Esophagus squamous epithelium (tissue), 5 donors: ENCODE data around the gene KRT37. TPM values are rescaled to one million over a fixed set of nuclear protein-coding genes. Genes with fewer than 3 reads are reported as not detected.

Experiments used
- DNase-seq: peaks from one replicate; lab custom pipeline; 2025; lab: John Stamatoyannopoulos, UW
- H3K27ac ChIP-seq, 4 donors: fragments of 200-600 bp; sonication (generic); one replicate each; pipeline ENCODE4 v1.5.1; 2016 to 2019; ENCODE audit warnings: mild to moderate bottlenecking in 1 of 4
- H3K27me3 ChIP-seq, 4 donors: fragments of 200-600 bp; sonication (generic); 1 replicate in 3 of 4; 2 replicates in 1 of 4; pipeline versions ENCODE4 v1.5.1 to v1.6.0; 2017 to 2021; ENCODE audit warnings: antibody characterized with exemption in 1 of 4
- H3K36me3 ChIP-seq, 3 donors: fragments of 200-600 bp; sonication (generic); one replicate each; pipeline ENCODE4 v1.5.1; 2016 to 2019
- H3K4me1 ChIP-seq, 3 donors: fragments of 200-600 bp; sonication (generic); one replicate each; pipeline ENCODE4 v1.5.1; 2017 to 2019
- H3K4me3 ChIP-seq, 4 donors: fragments of 200-600 bp; sonication (generic); 1 replicate in 3 of 4; 2 replicates in 1 of 4; pipeline ENCODE4 v1.5.1; 2016 to 2019; ENCODE audit warnings: mild to moderate bottlenecking in 2 of 4, moderate library complexity in 1 of 4
- H3K9me3 ChIP-seq, 3 donors: fragments of 200-600 bp; sonication (generic); one replicate each; pipeline ENCODE4 v1.5.1; 2016 to 2019
- POLR2A ChIP-seq, 4 donors: fragments of 450-650 bp; IDR thresholded peaks; one replicate each; pipeline ENCODE4 v1.6.1; 2017; ENCODE audit warnings: antibody characterized with exemption in 4 of 4, mild to moderate bottlenecking in 4 of 4, moderate library complexity in 3 of 4
- WGBS, 2 donors: methylation state at CpG; one replicate each; pipeline ENCODE4 v1.1.5; 2018; 5-methylcytosine and 5-hydroxymethylcytosine counted together
- intact Hi-C: fragments of 100-400 bp; cut with DNase I; formaldehyde crosslinking; loops from one replicate; pipeline ENCODE4 v1.15.0; 2022
- total RNA-seq, 4 donors: library from RNA; depleted of rRNA; stranded (reverse); fragments of >200 nt; gene quantifications; one replicate each; pipeline ENCODE4 v1.1.0, GENCODE V29; 2016
- TF ChIP-seq, protein P1 (sequence below), 6 experiments: fragments of 450-650 bp in 4 of 6; fragments of 200-600 bp in 2 of 6; sonication (generic) in 2 of 6; IDR thresholded peaks; one replicate each; pipeline ENCODE4 v1.5.1; 2016 to 2019; ENCODE audit warnings: antibody characterized with exemption in 6 of 6, mild to moderate bottlenecking in 4 of 6, moderate library complexity in 4 of 6
- donor health status: DM: yes; HTN: yes; CAD: no.

Gene KRT37
- total RNA-seq, 4 donors from 2014 or later: not detected

DNA sequence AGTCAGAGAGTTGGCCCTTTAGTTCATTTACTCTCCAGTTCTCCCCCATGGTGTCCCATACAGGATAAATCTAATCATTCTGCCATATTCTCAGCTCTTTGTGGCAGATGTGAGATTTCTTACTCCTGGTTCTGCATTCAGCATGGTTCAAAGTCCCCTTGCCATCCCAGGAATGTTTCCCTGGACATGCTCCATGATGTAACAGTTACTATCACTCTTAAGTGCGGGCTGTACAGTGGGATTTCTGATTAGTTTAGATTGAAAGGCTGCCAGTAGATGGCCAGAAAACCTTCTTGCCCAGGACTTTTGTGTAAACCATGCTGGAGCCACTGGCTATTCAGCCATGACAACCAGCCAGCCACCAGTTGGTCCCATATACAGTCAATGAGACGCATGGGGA lies 10.4 kb downstream of the KRT37 start:
- no peak for DNase-seq
- intact Hi-C loops: no loop called here
- peaks cover 5 to 31% (median 17%) of the 10 kb centered on the region in 3 donors for H3K4me1 ChIP-seq
- no peak overlapping the region for H3K4me3 ChIP-seq
- H3K9me3 ChIP-seq: no peaks in the 10 kb centered on the region
- H3K36me3 ChIP-seq: no peaks in the 10 kb centered on the region
- WGBS, 2 donors: 75 to 89% methylated on average over 1 to 2 of the region's 2 CpGs
- TF ChIP-seq POLR2A (IDR thresholded peaks at IDR 0.05): no peak
- TF ChIP-seq, protein P1, sequence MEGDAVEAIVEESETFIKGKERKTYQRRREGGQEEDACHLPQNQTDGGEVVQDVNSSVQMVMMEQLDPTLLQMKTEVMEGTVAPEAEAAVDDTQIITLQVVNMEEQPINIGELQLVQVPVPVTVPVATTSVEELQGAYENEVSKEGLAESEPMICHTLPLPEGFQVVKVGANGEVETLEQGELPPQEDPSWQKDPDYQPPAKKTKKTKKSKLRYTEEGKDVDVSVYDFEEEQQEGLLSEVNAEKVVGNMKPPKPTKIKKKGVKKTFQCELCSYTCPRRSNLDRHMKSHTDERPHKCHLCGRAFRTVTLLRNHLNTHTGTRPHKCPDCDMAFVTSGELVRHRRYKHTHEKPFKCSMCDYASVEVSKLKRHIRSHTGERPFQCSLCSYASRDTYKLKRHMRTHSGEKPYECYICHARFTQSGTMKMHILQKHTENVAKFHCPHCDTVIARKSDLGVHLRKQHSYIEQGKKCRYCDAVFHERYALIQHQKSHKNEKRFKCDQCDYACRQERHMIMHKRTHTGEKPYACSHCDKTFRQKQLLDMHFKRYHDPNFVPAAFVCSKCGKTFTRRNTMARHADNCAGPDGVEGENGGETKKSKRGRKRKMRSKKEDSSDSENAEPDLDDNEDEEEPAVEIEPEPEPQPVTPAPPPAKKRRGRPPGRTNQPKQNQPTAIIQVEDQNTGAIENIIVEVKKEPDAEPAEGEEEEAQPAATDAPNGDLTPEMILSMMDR (IDR thresholded peaks at IDR 0.05): no peak
- no peaks in the 10 kb centered on the region for H3K27me3 ChIP-seq
- H3K27ac ChIP-seq: no peak overlapping the region

DNA sequence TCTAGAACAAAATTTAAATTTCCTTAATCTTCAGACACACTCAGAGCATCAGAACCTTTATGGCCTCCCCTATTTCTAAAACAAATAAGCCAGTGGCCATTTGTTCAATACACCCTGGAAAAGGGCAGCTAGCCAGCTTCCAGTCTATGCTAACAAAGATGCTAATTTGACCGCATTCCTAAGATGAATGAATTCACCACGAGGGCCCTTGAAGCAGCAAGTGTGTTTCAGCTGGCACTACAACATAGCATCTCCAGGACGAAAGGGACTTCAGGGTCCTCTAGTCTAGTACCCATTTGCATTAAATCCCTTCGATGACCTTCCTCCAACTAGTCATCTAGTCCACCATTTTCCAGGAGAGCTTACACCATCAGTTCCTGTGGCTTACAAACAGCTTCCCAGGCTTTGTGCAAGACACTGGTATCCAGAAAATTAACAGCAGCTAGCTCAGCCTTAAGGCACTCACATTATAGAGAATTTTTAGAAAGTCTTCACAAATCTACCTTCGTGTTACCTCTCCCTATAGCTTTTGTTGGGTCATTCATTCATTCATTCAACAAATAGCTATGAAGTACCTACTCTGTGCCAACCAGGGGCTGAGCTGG lies 10.9 kb downstream of the KRT37 start:
- no peak for TF ChIP-seq POLR2A (IDR thresholded peaks at IDR 0.05)
- TF ChIP-seq, protein P1 (IDR thresholded peaks at IDR 0.05): no peak

DNA sequence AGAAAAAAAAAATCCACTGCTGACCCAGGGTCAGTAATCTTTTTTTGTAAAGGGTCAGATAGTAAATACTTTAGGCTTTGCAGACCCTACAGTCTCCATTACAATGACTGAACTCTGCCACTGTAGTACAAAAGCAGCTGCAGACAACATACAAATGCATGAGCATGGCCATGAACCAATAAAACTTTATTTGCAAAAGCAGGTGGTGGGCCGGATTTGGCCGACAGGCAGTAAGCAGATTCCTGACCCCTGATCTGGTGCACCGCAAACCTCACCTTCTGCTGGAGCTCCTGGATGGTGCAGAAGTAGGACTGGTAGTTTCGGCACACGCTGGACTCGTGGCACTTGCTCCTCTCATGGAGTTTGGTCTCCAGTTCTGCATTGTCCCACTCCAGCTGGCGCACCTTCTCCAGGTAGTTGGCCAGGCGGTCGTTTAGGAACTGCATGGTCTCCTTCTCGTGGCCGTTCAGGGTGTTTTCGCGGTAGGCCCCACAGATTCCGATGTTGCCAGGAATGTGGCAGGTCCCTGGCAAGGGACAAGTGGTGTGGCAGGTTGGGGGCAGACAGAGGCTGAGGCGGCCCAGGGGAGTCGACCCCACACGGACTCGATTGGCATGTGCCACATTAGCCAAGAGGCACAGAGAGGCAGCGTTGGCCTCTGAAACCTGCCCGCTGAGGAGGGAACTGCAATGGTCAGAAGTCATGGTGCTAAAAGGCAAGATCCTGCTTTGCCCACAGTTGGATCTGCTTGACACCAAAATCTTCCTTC lies 13.1 kb downstream of the KRT37 start:
- H3K4me1 ChIP-seq: peaks cover 0 to 9% (median 0%) of the 10 kb centered on the region in 3 donors
- DNase-seq: no peak
- H3K27me3 ChIP-seq: no peaks in the 10 kb centered on the region
- intact Hi-C loops: no loop called here
- no peak overlapping the region for H3K4me3 ChIP-seq
- H3K27ac ChIP-seq: no peak overlapping the region
- no peaks in the 10 kb centered on the region for H3K36me3 ChIP-seq
- 93 to 99% methylated on average over 5 to 12 of the region's 20 CpGs for WGBS, 2 donors
- no peak for TF ChIP-seq POLR2A (IDR thresholded peaks at IDR 0.05)
- TF ChIP-seq, protein P1 (IDR thresholded peaks at IDR 0.05): no peak
- H3K9me3 ChIP-seq: no peaks in the 10 kb centered on the region

More for the DNA sequence above, 10.9 kb downstream of the KRT37 start:
- Histone ChIP-seq H3K4me1 (peaks cover 4 to 26% (median 12%) of the 10 kb centered on the region in 3 donors), H3K36me3 (no peaks in the 10 kb centered on the region), H3K27me3 (no peaks in the 10 kb centered on the region), H3K9me3 (no peaks in the 10 kb centered on the region), H3K4me3 (no peak overlapping the region), H3K27ac (no peak overlapping the region)
- WGBS, 2 donors: 67 to 75% methylated on average over 5 of the region's 5 CpGs
- intact Hi-C loops: no loop called here
- DNase-seq: no peak

DNA sequence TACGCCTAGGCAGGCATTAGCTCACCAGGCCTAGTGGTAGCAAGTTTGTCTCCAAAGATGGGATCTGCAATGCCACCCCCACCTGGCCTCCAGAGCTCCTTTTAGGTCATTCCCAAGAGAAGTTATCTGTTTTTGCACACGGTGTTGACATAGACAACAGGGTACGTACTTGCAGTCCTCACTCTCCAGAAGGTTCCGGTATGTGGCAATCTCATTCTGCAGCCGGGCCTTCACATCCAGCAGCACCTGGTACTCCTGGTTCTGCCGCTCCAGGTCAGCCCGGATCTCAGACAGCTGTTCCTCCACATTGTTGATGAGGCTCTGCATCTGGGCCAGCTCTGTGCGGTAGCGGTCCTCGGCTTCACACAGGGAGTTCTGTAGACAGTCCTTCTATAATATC lies 17.2 kb downstream of the KRT37 start:
- Histone ChIP-seq H3K27ac (no peak overlapping the region), H3K36me3 (no peaks in the 10 kb centered on the region), H3K9me3 (no peaks in the 10 kb centered on the region), H3K27me3 (no peaks in the 10 kb centered on the region), H3K4me1 (peaks cover 25 to 46% (median 26%) of the 10 kb centered on the region in 3 donors), H3K4me3 (no peak overlapping the region)
- TF ChIP-seq POLR2A (IDR thresholded peaks at IDR 0.05): no peak
- TF ChIP-seq, protein P1 (IDR thresholded peaks at IDR 0.05): no peak
- no peak for DNase-seq
- intact Hi-C loops: no loop called here
- 88 to 89% methylated on average over 7 to 10 of the region's 10 CpGs for WGBS, 2 donors

DNA sequence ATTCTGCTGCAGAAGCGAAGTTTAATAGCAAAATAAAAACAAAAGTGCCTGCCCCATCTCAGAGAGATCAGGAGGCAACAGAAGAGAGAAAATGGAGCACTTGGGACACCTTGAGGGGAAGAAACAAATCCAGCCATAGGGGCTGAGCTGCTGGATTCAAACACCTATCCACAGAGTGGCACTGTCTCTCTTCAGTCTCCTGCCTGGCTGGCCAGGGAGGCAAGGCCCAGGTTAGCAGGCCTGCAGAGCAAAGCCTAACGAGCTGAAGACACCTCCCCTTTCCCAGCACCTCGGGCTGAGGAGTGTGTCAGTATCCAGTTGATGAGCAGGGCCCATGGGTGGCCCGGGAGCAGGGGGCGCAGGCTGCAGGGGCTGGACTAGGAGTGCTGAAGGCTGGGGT lies 18.2 kb downstream of the KRT37 start:
- no peaks in the 10 kb centered on the region for H3K9me3 ChIP-seq
- intact Hi-C loops: no loop called here
- H3K27me3 ChIP-seq: no peaks in the 10 kb centered on the region
- WGBS, 2 donors: 38 to 70% methylated on average over 2 to 5 of the region's 5 CpGs
- no peaks in the 10 kb centered on the region for H3K36me3 ChIP-seq
- no peak overlapping the region for H3K4me3 ChIP-seq
- no peak overlapping the region for H3K27ac ChIP-seq
- no peak for TF ChIP-seq POLR2A (IDR thresholded peaks at IDR 0.05)
- TF ChIP-seq, protein P1 (IDR thresholded peaks at IDR 0.05): peak in 4 of 6 experiments; percentile 17 to 46 (median 22)
- no peak for DNase-seq
- H3K4me1 ChIP-seq: peaks cover 28 to 52% (median 29%) of the 10 kb centered on the region in 3 donors
